Neutrophil (primary cell): ENCODE results near the gene NRXN2.

Experiments
- H3K27ac ChIP-seq: fragments of 200-600 bp; sonication (generic); 2 replicates; pipeline ENCODE4 v1.5.1; 2016; ENCODE audit warnings: mild to moderate bottlenecking, moderate library complexity
- H3K27me3 ChIP-seq: fragments of 200-600 bp; sonication (generic); 2 replicates; pipeline ENCODE4 v1.6.0; 2016; ENCODE audit warnings: mild to moderate bottlenecking
- H3K36me3 ChIP-seq: fragments of 200-600 bp; sonication (generic); 2 replicates; pipeline ENCODE4 v1.5.1; 2017
- H3K4me1 ChIP-seq, 2 experiments: fragments of 200-600 bp in 1 of 2; sonication (generic) in 1 of 2; 1 replicate in 1 of 2; 2 replicates in 1 of 2; pipeline versions ENCODE4 v1.5.1 to v1.6.1; 2013 to 2016; ENCODE audit warnings: low read depth in 1 of 2, low read length in 1 of 2, mild to moderate bottlenecking in 1 of 2, moderate library complexity in 1 of 2; ENCODE audit not compliant: control insufficient read depth in 1 of 2, insufficient read depth in 1 of 2
- H3K4me3 ChIP-seq, 2 experiments: fragments of 200-600 bp in 1 of 2; sonication (generic) in 1 of 2; 1 replicate in 1 of 2; 2 replicates in 1 of 2; pipeline ENCODE4 v1.5.1; 2013 to 2016; ENCODE audit warnings: low read depth in 1 of 2, low read length in 1 of 2, mild to moderate bottlenecking in 1 of 2, moderate library complexity in 1 of 2
- H3K9me3 ChIP-seq: fragments of 200-600 bp; sonication (generic); 2 replicates; pipeline ENCODE4 v1.5.1; 2016
- CTCF ChIP-seq: fragments of 200-600 bp; sonication (generic); IDR thresholded peaks from 2 replicates; pipeline ENCODE4 v1.5.1; 2016; ENCODE audit warnings: antibody characterized with exemption

Gene NRXN2

GRCh38 chr11:64607381-64607985 is 115.5 kb downstream of the NRXN2 start:
- TF ChIP-seq CTCF: no peak
- Histone ChIP-seq H3K27me3 (peaks cover 19% of the 10 kb centered on the region), H3K9me3 (no peaks in the 10 kb centered on the region), H3K4me1 (peaks cover 0 to 5% of the 10 kb centered on the region in 2 experiments), H3K27ac (no peak overlapping the region), H3K4me3 (no peak overlapping the region), H3K36me3 (no peaks in the 10 kb centered on the region)

- Histone ChIP-seq H3K4me3 (no peak overlapping the region), H3K27ac (no peak overlapping the region), H3K27me3 (peaks cover 19% of the 10 kb centered on the region), H3K9me3 (no peaks in the 10 kb centered on the region), H3K4me1 (peaks cover 0 to 5% of the 10 kb centered on the region in 2 experiments), H3K36me3 (no peaks in the 10 kb centered on the region)
- no peak for TF ChIP-seq CTCF
These were observed 116.1 kb downstream of the NRXN2 start for GRCh38 chr11:64606796-64607380.

- H3K4me3 ChIP-seq: no peak overlapping the region
- H3K4me1 ChIP-seq: no peaks in the 10 kb centered on the region
- H3K36me3 ChIP-seq: no peaks in the 10 kb centered on the region
- peaks cover 19% of the 10 kb centered on the region for H3K27me3 ChIP-seq
- H3K27ac ChIP-seq: no peak overlapping the region
- H3K9me3 ChIP-seq: no peaks in the 10 kb centered on the region
- TF ChIP-seq CTCF: no peak
These were observed 117.1 kb downstream of the NRXN2 start for GRCh38 chr11:64605656-64606585.

GRCh38 chr11:64605244-64605560 is 117.8 kb downstream of the NRXN2 start:
- H3K27me3 ChIP-seq: peaks cover 19% of the 10 kb centered on the region
- H3K36me3 ChIP-seq: no peaks in the 10 kb centered on the region
- H3K27ac ChIP-seq: no peak overlapping the region
- H3K4me3 ChIP-seq: no peak overlapping the region
- no peaks in the 10 kb centered on the region for H3K4me1 ChIP-seq
- TF ChIP-seq CTCF: no peak
- H3K9me3 ChIP-seq: no peaks in the 10 kb centered on the region

- no peak overlapping the region for H3K4me3 ChIP-seq
- H3K36me3 ChIP-seq: no peaks in the 10 kb centered on the region
- no peak overlapping the region for H3K27ac ChIP-seq
- H3K4me1 ChIP-seq: no peaks in the 10 kb centered on the region
- TF ChIP-seq CTCF: no peak
- H3K9me3 ChIP-seq: no peaks in the 10 kb centered on the region
- H3K27me3 ChIP-seq: peaks cover 19% of the 10 kb centered on the region
These were observed 118.3 kb downstream of the NRXN2 start for GRCh38 chr11:64604458-64605243.
